GM19023 (cell line): ENCODE measurements around the gene OOSP1.
"Not testable (repeated sequence)": the region's sequence is repeated elsewhere in the genome, so short reads cannot be mapped to it uniquely, and the experiment has no call there.

Experiments
- ATAC-seq: cut with Tn5 transposase; IDR thresholded peaks from one replicate; pipeline ENCODE4 v1.9.1; 2021; ENCODE audit warnings: mild to moderate bottlenecking, moderate library complexity; ENCODE audit not compliant: unreplicated experiment

Gene OOSP1

DNA sequence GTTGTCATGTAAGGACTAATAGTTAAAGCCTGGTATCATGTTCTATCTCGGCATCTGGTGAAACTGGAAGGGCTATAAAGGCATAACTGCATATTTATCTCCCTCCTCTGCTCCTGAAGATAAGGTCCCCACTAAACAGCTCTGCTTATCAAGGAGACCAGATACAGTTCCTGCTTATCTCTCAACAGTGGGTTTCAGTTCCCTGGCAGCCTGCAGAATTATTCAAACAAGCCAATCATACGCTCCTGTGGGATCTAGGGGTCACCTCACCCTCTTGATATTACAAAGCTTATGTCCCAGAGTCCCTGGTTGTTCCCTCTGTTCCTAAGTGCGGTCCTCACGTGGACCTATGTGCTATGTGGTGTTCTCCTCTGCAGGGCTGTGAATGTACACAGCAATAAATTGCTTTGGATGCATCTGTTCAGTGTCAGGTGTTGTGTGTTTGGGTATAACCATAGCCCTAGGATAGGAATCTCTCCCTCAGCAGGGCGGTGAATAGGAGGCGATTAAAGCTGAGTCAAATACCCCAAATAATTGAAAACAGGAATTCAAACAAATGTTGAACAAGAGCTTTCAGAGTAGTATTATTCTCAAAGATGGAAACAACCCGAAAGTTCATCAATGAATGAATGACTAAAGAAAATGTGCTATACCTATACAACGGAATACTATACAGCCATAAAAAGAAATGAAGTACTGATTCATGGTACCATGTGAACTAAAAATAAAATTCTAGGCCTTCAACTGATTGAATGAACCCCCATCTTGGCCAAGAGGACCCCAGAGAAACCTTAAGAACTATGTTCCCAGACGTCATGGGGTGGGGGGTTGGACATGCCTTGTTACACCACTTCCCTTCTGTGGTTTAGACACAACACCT, 22.5 kb downstream of the OOSP1 start:
- ATAC-seq, result no peak

DNA sequence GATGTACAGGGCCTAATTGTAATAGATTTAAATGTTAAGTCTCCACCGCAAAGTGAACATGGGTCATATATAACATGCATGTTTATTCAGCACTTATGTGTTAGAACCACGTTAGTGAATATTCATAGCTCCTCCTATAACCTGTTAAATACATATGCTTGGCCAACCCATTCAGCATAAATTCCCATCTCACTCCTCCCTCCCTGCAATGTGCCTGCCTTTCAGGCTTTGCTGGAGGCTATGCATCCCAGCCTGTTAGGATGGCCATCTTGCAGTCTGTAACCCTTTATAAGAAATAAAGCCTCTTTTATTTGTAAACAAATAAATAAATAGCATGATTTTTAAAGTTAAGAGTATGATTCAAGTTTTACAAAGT, 23.9 kb downstream of the OOSP1 start:
- no peak for ATAC-seq

GRCh38 chr11:59963733-59964132, 25.5 kb downstream of the OOSP1 start, which contains the start of gene OOSP4A:
OOSP4A (plus strand) TSS chr11:59964033; CDS start chr11:59964033, 0 bp downstream.
- no peak for ATAC-seq

- no peak for ATAC-seq
Observed at GRCh38 chr11:59965424-59965823, 27.2 kb downstream of the OOSP1 start.

DNA sequence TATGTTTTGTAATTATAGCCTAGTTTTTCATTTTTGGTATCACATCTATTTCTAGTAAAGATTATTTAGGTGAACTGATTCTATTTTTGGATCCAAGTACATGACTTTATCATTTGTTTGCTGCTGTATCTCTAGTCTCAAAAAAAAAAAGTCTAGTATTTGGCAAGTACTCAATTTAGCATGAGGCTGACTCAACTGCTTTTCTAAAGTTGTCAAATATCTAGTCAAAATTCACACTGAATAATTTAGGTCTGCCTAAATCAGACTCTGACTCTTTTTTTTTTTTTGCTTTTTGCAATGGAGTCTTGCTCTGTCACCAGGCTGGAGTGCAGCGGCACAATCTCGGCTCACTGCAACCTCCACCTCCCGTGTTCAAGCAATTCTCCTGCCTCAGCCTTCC, 28.0 kb downstream of the OOSP1 start:
- ATAC-seq, result no peak

GRCh38 chr11:59967677-59968394, 29.6 kb downstream of the OOSP1 start:
- ATAC-seq, result no peak

DNA sequence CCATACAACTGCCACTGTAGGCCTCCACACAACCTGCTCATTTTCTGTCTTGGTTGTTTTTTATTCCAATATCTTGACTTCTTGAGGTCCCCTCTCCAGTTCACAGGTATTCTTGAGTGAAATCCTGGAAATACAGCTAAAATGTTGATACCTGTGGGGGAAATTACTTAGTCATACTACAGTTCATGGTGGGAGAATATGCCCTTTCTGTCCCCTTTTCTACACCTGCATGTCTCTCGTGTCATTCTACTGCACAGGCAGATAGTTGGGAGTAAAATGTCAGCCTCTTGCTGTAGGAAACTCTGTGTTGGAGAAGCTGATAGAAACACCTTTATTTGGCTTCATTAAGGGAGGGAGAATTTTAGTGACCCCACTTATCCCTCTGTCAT, 30.2 kb downstream of the OOSP1 start:
- no peak for ATAC-seq

- ATAC-seq, result no peak
Observed at GRCh38 chr11:59973097-59973496, 34.9 kb downstream of the OOSP1 start.

- no peak for ATAC-seq
Observed at GRCh38 chr11:59981106-59981770, 43.0 kb downstream of the OOSP1 start.

GRCh38 chr11:59982037-59982436, 43.8 kb downstream of the OOSP1 start:
- not testable (repeated sequence) for ATAC-seq

DNA sequence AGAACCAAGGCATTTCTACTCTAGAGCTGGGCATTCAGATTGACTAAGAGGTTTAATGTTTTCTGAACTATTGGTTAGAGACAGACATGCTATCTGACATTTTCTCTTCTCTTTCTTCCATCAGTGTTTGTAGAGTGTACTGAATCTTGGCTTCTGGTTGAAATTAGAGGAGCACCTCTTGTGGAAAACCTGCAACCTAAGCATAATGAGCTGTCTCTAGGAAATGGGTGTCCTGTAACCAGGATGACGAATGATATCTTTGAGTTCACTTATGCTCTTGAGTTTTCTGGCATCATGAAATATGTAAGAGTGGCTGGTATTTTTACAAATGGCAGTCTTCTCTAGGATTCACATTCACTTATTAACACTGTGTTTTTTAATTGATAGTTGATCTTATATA, 45.0 kb downstream of the OOSP1 start:
- ATAC-seq, result no peak

DNA sequence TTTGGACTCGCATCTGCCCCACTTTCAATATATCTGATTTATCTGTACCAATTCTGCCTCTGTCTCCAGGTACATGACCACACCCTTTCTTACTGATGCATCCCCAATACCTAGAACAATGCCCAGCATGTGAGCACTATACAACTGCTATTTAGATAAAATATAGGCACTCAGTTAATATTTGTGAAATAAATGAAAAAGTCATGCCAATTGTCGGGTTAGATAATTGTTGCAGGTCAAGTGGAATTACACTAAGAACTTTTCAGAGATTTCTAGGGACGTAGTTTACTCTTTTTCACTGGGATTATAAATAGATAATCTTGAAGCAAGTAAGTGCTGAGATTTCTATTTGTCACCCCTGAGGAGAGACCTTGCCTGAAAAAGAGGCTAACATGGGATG, 46.1 kb downstream of the OOSP1 start:
- no peak for ATAC-seq

DNA sequence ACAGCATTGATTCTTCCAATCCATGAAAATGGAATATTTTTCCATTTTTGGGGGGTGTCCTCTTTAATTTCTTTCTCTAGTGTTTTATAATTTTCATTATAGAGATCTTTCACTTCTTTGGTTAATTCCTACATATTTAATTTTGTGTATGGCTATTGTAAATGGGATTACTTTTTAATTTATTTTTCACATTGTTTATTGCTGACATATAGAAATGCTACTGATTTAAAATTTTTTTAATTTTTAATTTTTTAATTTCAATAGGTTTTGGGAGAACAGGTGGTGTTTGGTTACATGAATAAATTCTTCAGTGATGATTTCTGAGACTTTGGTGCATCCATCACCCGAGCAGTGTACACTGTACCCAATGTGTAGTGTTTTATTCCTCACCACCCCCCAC, 52.2 kb downstream of the OOSP1 start:
- ATAC-seq, result no peak

- ATAC-seq, result no peak
Observed at GRCh38 chr11:59992425-59992824, 54.2 kb downstream of the OOSP1 start.

GRCh38 chr11:59997800-59998199, 59.6 kb downstream of the OOSP1 start:
- no peak for ATAC-seq

DNA sequence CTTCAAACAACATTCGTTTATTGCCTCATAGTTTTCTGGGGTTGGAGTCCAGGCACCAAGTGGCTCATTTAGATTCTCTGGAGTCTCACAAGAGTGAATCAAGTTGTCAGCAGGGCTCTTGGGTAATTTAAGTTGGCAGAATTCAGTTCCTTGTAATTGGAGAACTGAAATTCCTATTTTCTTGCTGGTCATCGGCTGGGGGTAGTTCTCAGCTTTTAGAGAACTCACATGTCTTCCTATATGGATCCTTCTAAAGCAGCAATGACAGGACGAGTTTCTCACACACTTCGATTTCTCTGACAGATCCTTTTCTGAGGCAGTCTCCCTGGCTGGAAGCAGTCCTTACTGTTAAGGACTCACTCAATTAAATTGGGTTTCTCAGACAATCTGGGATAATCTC, 61.5 kb downstream of the OOSP1 start:
- no peak for ATAC-seq

DNA sequence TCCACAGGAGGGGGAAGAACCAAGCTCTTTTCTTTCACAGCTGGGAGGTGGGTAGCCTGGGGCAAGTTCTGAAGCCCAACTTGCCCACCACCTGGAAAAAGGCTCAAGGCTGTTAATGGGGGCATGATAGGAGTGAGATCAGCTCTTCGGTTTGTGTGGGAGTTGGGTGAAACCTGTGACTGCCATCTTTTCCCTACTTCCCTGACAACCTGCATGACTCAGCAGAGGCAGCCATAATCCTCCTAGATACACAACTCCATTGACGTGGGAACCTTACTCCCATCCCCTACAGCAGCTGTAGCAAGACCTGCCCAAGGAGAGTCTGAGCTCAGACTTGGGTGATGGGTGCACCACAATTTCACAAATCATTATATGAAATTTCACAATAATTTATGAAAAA, 65.5 kb downstream of the OOSP1 start:
- no peak for ATAC-seq

- ATAC-seq, result no peak
Observed at GRCh38 chr11:60005360-60005759, 67.1 kb downstream of the OOSP1 start.
